Islet precursor cell (in vitro differentiated cells): Measurements from ENCODE around the gene MSANTD2.
A peak's percentile ranks its signal among the peaks of the same experiment; 100 is the strongest.

Experiments used
- DNase-seq: peaks from one replicate; pipeline ENCODE4 v3.0.0-alpha.2; 2018

The MSANTD2 gene

DNA sequence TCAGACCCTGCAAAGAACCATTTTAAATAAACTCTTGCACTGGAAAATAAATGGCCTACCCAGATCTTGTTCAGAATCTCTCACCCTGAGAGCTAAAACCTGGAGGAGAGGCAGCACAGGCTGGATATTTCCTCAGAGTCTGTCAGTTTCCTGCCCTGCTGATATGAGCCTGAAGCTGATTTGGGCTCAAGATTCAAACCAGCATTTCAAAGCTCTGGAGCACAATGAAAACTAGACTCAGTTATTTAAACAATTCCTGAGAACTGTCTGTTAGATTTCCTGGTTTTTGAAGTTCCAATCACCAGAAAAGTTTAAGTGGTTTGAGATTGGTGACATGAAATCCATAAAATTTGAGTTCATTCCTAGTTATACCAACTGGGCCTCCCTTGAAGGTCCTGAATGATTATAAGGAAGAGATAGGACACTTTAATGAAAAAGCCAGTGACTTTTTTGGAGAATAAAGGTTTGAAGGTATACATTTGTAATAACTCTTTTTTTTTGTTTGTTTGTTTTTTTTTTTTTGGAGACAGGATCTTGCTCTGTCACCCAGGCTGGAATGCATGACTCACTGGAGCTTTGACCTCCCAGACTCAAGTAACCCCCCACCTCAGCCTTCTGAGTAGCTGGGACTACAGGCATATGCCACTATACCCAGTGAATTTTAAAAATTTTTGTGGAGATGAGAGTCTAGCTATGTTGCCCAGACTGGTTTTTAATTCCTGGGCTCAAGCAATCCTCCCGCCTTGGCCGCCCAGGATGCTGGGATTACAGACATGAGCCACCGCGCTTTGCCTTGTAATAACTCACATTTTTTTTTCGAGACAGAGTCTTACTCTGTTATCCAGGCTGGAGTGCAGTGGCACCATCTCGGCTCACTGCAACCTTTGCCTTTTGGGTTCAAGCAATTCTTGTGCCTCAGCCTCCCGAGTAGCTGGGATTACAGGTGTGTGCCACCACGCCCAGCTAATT, 30.1 kb downstream of the MSANTD2 start:
- peak; percentile 93 for DNase-seq

DNA sequence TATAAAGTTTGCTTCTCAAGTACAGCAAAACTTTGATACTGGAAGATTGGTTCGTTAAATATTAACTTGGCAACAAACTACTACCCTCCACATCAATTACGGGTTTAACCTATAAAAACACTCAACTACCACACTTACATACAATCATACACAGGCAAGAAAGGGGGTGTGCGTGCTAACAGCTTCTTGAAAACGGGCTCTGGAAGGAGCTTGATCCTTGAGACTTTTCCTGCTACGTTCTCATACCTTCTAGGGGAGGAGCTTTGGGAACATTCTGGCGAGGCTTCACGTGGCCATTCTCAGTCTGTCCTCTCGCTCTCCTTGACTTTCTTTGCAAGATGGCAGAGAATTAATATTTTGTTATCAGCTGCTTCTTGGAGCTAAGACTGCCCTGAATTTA, 31.3 kb downstream of the MSANTD2 start:
- DNase-seq: no peak

DNA sequence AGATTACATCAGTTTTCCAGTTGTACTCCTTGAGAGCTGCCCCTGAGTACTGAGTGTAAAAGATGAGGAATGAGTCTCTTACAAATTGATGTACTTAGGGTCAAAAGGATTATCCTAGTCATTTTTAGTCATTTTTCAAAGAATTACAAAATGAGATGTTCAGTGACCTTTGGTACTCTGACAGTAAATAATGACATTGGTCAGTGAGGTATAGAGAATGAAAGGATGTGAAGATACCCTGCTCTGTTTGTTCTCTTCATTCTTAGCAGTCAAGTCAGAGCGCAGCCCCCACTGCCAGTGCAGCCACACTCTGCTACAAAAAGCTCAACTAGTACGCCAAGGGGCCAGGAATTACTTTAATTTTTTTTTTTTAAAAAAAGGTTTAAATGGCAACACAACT, 34.0 kb downstream of the MSANTD2 start:
- DNase-seq: no peak

DNA sequence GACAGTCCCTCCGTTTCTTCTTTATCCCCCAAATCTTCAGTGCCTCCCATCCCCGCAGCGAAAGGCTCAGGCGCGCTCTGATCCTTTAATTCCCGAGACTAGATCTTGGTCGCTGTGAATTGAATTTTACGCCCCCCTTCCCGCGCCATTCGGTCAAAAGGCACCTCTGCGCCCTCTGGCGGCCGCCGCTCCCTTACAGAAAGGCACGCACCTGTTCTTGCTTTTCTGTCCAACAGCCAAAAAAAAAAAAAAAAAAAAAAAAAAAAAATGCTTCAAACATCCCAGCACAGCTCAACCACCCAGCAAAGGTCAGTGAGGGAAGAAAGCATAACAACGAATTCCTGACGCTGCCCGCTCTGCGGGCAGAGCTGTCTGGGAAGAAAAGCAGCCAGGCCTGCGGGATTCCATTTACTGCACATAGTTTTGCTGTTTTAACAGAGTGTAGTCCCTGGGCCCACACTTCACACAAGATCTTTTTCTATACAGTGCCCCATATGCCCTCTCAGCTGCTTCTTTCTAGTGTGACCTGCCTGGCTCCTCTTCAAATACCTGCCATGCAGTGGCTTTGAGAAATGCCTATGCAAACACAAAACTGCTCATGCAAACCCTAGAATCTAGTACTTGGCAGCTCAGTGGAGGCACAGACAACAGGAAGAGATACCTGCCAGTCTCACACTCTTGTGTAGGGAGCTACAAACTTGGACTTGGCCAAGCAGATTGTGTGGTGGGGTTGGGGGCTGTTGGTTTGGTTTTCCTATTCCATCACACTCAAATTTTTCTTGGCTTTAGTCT, 36.9 kb downstream of the MSANTD2 start:
- peak; percentile 90 for DNase-seq

DNA sequence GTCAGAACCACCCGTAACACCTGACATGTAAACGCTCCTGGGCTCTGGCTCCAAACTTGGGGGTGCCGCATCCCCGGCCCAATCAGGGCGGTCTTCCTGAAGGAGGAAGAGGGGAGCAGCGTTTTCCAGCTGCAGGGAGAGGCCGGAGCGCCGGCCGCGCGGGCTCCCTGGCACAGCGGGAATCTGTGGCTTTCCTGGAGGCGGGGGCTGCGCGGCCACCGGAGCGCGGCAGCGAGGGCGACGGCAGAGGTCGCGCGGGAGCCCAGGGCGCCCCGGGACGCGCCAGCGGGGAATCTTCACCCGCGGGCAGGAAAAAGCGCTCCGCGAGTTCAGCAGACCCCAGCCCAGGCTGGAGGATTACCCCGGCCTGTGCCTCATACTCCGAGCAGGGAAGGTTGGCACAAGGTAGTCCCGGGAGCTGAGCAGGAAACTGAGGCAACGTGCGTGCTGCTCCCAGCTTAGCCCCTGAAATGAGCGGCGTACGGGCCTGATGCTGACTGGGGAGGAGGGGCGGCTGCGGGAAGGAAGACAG, 37.5 kb downstream of the MSANTD2 start:
- DNase-seq: peak; percentile 54

DNA sequence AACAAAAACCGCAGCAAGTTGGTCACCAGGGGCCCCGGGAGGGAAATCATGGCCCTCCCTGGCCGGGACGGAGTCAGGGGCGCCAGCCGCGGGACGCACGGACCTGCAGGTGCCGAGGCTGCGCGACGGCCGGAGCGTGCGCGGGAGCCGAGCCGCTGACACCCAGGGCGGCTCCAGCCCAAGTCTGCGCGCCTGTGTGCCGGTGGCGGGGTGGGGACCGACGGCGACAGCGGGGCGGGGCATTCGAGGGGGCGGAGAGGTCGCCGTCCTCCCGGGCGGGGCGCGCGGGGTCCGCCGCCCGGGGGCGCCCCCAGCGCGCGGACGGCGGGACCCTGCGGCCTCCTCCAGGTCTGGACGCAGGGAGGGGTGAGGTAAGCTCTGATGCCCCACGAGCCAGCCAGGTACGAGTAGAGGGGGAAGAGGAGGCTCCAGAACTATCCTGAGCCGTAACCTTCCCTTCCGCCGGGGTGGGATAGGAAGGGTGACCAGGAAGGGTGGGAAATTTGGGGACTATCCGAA, 38.0 kb downstream of the MSANTD2 start, which contains the start of gene ESAM:
TSS of gene ESAM (minus strand) at position 186 of the 519 bp plus-strand sequence. CDS start at position 50, 136 bp downstream.
- peak; percentile 71 for DNase-seq

DNA sequence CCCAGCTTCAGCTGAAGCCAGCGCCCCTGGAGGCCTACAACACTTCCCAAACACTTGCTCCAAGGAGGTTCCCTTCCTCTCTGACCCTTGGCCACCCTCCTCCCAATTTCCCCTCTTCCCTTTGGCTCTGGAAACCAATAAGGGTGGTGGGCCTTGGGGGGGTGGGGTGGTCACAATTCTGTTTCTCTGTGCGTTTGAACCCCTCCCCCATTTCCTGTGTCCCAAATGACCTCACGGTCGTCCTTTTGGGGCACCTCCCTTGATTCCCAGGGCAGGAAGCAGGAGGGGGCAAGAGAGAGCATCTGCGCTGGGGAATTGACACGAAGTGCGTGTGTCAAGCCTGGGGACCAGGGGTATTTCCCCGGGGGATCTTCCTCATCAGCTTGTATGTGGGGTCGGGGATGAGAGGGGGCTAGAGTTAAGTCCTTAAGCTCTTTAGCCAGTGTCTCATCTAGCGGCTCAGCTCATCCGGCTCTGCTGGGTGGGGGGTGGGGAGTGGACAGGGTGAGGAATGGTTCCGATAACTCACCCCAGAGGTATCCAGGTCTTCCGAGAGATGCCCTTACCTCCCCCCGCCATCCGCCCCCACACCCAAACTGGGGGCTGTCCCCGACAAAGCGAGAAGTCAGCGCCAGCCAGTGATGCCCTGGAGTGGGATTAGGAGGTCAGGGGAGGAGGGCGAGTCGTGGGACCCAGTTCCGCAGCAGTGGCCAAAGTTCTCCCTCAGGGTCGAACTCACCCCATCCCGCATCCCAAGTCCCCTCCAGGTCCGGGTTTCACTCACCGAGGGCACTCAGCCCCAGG, 38.7 kb downstream of the MSANTD2 start:
- DNase-seq: no peak

DNA sequence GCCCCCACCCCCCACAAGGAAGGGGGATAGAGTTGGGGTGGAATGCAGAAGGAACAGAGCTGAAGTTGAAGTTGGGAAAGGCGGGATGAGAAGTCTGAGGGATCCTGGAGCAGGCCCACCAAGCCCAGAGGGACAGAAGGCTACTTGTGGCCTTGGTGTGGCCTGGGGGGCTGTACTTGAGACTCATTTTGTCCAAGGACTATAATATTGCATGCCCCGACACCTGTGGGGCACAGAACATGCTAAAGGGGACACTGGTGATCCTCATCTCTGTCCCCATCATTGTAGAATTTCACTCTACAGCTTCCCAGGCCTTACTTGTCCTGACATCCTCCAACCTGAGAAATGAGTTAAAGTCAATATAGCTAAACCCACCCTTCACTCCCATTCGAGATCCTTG, 39.4 kb downstream of the MSANTD2 start:
- peak; percentile 43 for DNase-seq

DNA sequence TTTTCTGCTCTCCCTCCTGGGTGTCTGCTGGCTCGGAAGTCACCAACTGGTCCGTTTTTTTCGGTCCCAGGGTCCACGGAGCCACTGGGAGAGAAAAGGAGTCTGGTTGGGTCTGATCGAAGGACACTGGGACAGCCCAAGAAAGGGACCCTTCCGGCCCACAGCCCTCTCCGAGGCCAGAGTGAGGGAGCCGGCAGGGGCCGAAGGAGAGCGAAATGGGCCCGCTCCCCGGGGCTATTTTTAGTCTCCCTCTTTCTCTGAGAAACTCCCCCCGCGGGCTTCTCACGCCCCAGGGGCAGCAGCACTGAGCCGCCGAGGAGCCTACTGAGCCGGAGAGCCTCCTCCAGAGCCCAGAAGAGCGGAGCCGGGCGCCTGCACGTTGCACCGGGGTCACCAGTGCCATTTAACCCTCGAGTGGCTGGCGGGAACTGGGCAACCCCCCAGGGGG, 40.0 kb downstream of the MSANTD2 start:
- DNase-seq: peak; percentile 57

DNA sequence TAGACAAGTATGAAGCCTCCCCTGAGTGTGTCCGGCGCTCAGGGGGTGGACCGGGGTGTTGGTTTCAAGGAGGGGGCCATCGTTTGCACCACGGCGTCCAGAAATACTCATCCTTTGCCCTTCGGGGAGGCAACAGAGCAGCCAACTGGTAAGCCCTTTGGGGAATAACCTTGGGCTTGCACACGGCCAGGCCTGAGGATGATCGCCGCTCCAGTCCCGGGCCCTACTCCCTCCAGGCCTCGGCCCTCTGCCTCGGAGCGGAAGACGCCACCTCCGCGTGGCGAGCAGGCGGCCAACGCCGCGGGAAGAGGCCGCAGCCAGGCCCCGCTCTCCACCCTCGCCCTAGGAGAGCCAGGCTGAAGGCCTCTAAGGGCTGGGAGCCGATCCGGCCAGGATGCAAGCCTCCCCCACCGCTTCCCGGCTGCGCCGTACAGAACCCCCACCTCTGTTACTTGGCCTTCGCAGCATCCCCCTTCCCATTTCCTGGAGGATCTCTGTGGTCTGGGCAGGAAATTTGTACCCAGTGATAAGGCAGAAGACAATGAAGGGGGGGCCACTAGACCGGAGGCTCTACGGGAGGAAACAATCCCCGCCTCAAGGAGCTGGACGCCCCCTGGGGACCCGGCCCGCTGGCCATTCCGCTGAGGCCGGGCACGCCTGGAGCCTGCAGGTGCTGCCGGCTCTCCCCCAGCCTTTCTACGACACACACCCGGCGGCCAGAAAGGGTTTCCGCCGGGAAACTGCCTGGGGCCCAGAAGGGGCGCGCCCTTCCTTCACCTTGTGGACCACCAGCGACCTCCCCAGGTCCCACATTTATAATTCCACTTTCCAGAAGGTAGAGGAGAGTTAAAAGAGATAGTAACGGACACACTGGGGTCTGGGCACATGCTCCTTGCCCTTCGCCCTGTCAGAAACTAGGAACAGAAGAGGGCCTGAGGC, 40.7 kb downstream of the MSANTD2 start:
- DNase-seq: peak; percentile 53

DNA sequence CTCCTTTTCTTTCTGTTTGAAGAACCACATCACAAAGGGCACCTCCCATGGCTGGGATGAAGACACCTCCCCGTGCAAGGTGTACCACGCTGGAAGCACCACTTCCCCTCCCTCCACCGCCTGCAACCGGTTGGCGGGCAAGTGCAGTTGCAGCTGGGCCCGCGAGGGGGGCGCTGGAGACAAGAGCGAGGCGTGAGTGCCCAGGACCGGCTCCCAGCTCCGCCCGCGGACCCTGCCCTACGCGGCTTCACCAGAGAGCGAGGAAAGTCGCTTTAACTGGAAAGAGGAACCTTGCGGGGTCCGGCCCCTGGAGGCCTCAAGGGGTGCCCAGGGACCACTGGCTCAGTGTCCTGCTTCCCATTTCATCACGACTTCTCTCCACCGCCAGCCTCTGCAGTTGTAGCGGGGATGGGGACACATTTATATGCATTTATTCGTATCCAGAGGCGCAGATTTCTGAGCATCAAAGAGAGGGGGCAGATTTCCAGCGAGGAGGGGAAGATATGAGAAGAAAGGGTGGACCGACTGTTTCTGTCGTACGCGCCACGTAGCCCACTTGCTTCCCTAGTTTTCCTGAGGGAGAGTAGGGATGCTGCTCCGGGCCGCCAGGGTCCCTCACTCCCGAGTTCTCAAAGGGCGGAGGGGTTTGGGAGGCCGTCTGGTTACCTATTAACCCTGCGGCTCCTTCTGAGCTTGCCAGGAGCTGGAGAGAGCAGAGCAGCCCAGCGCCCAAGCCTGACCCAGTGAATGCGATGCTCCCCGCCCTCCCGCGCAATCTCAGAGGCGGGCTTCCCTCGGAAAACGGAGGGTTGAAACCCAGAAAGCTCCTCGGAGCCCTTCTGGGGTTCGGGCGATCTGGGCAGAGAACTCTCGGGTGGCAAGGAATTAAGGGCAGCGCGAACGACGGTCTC, 41.6 kb downstream of the MSANTD2 start:
- DNase-seq: peak; percentile 94

DNA sequence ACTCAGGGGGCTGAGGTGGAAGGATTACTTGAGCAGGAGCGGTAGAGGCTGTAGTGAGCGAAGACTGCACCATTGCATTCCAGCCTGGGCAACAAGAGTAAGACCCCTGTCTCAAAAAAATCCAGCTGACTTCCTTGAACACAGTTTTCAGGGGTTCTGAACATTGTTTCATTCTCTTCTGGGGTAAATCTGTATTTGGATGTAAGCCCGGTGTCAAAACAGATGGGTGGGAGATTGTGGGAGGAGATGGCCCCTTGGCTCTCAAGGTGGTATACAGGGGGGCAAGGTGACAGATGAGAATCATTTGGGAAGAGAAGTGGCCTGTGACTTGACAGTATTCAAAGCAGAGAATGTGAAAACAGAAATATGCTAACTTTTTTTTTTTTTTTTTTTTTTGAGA, 42.9 kb downstream of the MSANTD2 start:
- DNase-seq: no peak

DNA sequence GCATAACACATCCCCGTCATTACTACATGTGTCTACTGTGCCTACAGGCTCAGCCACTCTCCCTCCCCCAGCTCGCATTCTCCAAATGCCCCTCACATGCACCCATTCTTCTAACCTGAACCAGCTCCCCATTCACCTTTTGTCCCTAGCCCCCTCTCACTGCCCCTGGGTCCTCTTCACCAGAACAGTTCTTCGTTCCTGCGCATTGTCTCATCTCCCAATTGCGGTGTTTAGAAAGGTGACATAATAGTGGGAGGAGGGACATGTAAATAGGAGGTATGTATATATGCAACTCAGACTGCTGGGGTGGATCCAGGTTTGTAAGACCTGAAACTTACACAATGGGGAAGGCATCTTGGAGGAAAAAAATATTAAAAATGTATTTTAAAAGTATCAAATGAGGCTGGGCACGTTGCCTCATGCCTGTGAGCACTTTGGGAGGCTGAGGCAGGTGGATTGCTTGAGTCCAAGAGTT, 43.4 kb downstream of the MSANTD2 start:
- DNase-seq: no peak

DNA sequence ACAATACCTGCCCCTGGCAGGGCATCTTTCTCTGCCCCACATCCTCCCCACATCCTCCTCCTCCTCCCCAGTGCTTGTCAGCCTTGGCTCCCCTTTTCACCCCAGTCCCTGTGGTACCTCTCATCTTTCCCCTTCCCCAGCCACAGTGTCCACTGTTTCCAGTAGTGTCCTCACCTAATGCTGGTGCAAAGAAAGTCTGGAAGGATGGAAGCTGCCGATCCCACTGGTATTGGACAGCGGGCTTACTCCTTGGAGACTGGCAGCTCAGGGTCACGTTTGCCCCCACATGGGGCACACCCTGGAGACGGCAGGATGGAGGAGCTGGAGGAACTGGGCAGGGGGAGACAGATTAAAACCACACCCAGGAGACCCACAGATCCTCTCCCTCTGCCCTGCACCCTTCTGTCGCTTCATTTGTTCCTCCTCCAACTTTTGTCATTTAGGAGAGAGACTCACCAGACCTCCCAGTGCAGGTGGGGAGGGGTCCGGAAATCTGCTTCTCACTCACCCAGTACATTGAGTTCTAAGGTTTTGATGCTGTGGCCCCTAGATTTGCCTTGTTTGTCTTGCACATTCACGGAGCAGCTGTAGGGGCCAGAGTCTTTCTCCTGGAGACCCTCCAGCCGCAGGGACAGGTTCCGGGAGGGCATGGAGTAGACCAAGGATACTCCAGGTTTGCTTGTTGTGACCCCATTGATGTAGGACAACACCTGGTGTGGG, 44.0 kb downstream of the MSANTD2 start:
- peak; percentile 20 for DNase-seq

DNA sequence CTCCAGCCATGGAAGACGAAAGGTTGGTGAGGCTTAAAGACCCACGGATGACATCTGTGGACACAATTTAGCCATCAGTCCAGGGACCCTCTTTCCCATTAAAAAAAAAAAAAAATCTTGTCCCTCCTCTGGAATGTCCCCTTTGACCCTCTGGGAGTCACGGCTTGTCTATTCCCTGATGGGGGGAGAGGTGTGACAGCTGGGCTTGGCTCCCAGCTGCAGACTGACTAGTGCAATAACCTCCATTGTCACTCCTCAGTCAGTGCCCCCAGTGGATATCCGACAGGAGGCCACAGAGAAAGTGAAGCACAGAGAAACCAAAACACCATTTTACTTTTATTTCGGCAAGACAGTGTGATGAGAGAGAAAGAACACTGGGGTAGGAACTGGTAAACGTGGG, 45.5 kb downstream of the MSANTD2 start:
- peak; percentile 35 for DNase-seq

DNA sequence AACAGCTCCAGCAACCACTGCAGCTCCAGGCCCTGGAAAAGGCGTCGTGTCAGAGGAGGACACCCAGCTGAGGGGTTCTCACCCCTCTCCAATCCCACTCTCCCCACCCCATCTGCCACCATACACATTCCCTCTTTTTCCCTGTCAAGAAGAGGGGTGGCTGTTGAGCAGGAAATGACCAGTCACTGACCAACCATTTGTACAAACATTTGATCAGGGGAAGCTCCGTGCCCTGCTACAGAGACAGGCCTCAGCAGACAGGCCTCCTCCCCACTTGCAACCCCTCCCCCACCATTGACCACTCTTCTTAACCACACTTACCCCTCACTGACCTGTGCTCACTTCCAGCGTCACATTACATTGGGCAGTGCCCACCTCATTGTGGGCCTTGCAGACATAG, 45.9 kb downstream of the MSANTD2 start:
- peak; percentile 55 for DNase-seq

DNA sequence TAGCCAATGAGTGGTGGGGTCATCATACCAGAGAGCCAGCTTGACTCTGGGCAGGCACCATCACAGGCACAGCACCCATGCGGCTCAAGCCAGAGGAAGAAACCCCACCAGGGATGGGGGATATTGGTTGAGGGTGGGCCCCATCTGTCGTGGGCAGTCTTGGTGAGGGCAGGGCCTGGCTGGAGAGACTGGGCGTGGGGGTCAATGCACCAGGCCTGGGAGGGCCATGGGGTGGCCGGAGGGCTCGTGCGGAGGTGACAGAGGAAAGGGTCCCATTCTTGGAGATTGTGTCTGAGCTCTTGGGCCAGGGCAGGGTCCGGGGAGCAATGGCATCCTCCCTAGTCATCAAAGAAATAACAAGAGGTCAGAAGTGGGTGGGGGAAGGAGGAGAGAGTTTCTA, 46.6 kb downstream of the MSANTD2 start:
- peak; percentile 45 for DNase-seq

DNA sequence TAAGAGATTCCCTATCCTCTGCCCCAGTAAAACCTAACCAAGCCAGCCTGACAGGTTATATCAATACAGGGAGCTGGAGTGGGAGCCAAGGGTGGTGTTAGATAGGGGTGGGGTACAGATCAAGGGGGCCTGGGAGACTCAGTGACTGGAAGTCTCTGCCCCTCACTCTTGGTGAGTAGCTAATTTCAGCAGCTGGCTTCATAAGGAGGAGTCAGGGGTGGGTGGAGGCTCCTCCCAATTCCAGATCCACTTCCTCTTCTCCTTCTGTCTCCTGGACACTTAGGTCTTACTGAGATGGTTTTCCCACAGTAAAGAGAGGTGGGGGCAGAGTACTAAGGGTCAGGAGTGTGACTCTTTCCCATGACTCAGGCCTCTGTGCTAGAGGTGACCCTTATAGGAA, 47.0 kb downstream of the MSANTD2 start:
- peak; percentile 47 for DNase-seq

DNA sequence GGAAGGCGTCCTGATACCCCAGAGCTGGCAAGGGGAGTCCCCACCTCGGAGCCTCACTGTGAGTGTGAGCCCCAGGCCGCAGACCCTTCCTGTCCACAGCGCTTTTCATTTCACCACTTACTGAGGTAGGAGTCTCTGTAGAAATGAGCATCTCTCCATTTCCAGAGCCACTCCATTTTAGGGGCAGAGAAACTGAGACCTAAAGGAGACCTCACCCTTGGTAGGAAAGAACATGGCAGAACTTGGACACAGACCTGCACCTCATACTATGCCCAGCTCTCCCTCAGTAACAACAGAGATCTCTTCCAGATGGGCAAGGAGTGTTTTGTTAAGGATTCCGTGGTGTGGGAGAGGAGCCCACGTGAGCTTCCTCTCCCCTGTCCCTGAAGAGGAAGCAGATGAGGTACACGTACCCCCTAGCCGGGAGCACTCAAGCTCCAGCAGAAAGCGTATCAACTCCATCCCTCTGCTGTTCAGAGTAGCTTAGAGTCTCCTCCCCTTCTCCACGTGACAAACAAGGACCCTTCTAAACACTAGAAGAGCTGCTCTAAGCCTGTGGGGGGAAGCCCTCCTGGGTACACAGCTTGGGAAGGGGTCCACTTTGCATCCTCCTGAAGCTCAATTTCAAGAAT, 47.6 kb downstream of the MSANTD2 start:
- DNase-seq: peak; percentile 29
